GM19238 (cell line): ENCODE data around the gene PDE4D.

Experiments used
- DNase-seq: peaks from one replicate; pipeline ENCODE4 v3.0.0; 2011; ENCODE audit warnings: low spot score; ENCODE audit not compliant: insufficient read length

The PDE4D gene

GRCh38 chr5:59151162-59151889 is 742.2 kb downstream of the PDE4D start:
- no peak for DNase-seq

- no peak for DNase-seq
These were observed 743.7 kb downstream of the PDE4D start for GRCh38 chr5:59149827-59150226.

GRCh38 chr5:59149271-59149670 is 744.3 kb downstream of the PDE4D start:
- DNase-seq = no peak

- DNase-seq = no peak
These were observed 746.8 kb downstream of the PDE4D start for GRCh38 chr5:59146729-59147128.

- DNase-seq = peak; percentile 11
These were observed 749.6 kb downstream of the PDE4D start for GRCh38 chr5:59143926-59144333.

- DNase-seq = no peak
These were observed 750.6 kb downstream of the PDE4D start for GRCh38 chr5:59142927-59143326.

- no peak for DNase-seq
These were observed 751.4 kb downstream of the PDE4D start for GRCh38 chr5:59142138-59142537.

GRCh38 chr5:59140133-59140532 is 753.4 kb downstream of the PDE4D start:
- no peak for DNase-seq

GRCh38 chr5:59139695-59140094 is 753.8 kb downstream of the PDE4D start:
- no peak for DNase-seq

- DNase-seq = no peak
These were observed 755.0 kb downstream of the PDE4D start for GRCh38 chr5:59138509-59138908.

- no peak for DNase-seq
These were observed 755.7 kb downstream of the PDE4D start for GRCh38 chr5:59137846-59138245.

GRCh38 chr5:59136549-59136948 is 757.0 kb downstream of the PDE4D start:
- no peak for DNase-seq

GRCh38 chr5:59134471-59135163 is 758.9 kb downstream of the PDE4D start:
- no peak for DNase-seq

- DNase-seq = no peak
These were observed 759.7 kb downstream of the PDE4D start for GRCh38 chr5:59133764-59134261.

GRCh38 chr5:59132131-59132530 is 761.4 kb downstream of the PDE4D start:
- no peak for DNase-seq

GRCh38 chr5:59130431-59130830 is 763.1 kb downstream of the PDE4D start:
- no peak for DNase-seq

- no peak for DNase-seq
These were observed 764.8 kb downstream of the PDE4D start for GRCh38 chr5:59128646-59129290.

- no peak for DNase-seq
These were observed 766.6 kb downstream of the PDE4D start for GRCh38 chr5:59126708-59127573.

- no peak for DNase-seq
These were observed 767.4 kb downstream of the PDE4D start for GRCh38 chr5:59126016-59126707.

GRCh38 chr5:59125011-59125961 is 768.2 kb downstream of the PDE4D start:
- no peak for DNase-seq
